ENCODE data around the gene TMPRSS7. TPM values are rescaled to one million over a fixed set of nuclear protein-coding genes. Genes with fewer than 3 reads are reported as not detected.

Gene TMPRSS7
- total RNA-seq, 1 experiment from 2014 or later = not detected

GRCh38 chr3:112130638-112130993 lies 96.1 kb downstream of the TMPRSS7 start:
- Mint-ChIP-seq H3K4me3 (no peak overlapping the region), H3K36me3 (peaks cover 4% of the 10 kb centered on the region; the same call in 1 of the 2 replicates), H3K27me3 (ENCODE audit: low read depth) (no peaks in the 10 kb centered on the region), H3K9me3 (no peaks in the 10 kb centered on the region), H3K4me1 (peaks cover 58% of the 10 kb centered on the region), H3K27ac (no peak overlapping the region)
- DNase-seq (ENCODE audit: low spot score) = no peak
- TF ChIP-seq PRDM15 (CRISPR knock-in tag; IDR thresholded peaks at IDR 0.05) (no peak), HMGA2 (CRISPR knock-in tag; IDR thresholded peaks at IDR 0.05) (no peak), ZSCAN18 (CRISPR knock-in tag; IDR thresholded peaks at IDR 0.05) (no peak), CREB1 (CRISPR knock-in tag; IDR thresholded peaks at IDR 0.05) (no peak), RORB (CRISPR knock-in tag; IDR thresholded peaks at IDR 0.05) (no peak), JAZF1 (CRISPR knock-in tag; IDR thresholded peaks at IDR 0.05) (no peak), EMX1 (CRISPR knock-in tag; IDR thresholded peaks at IDR 0.05) (no peak), ZNF281 (CRISPR knock-in tag; IDR thresholded peaks at IDR 0.05) (no peak), ZBTB43 (CRISPR knock-in tag; IDR thresholded peaks at IDR 0.05) (no peak), SMAD3 (CRISPR knock-in tag; IDR thresholded peaks at IDR 0.05; ENCODE audit: borderline replicate concordance) (no peak), ATF2 (CRISPR knock-in tag; IDR thresholded peaks at IDR 0.05; ENCODE audit: borderline replicate concordance, low read depth) (no peak), ZNF532 (CRISPR knock-in tag; IDR thresholded peaks at IDR 0.05; ENCODE audit: borderline replicate concordance) (no peak), USF2 (CRISPR knock-in tag; IDR thresholded peaks at IDR 0.05) (no peak), IRF1 (CRISPR knock-in tag; IDR thresholded peaks at IDR 0.05) (no peak), CDX4 (CRISPR knock-in tag; IDR thresholded peaks at IDR 0.05; ENCODE audit: borderline replicate concordance) (no peak), KAT7 (CRISPR knock-in tag; IDR thresholded peaks at IDR 0.05; ENCODE audit: borderline replicate concordance) (no peak), ZNF416 (CRISPR knock-in tag; IDR thresholded peaks at IDR 0.05) (no peak), FOXK1 (CRISPR knock-in tag; IDR thresholded peaks at IDR 0.05) (no peak)
- no peak for ATAC-seq
- POLR2A ChIA-PET = no interaction called here
- CTCF ChIA-PET = interaction anchor here (8.7 kb wide), 1 partner anchor 19 kb away, joined by 73 read pairs; no protein-coding TSS in a partner anchor
